H1 (cell line): ENCODE measurements around the gene GABRR3. TPM values are rescaled to one million over a fixed set of nuclear protein-coding genes. Genes with fewer than 3 reads are reported as not detected.

Experiments
- CHD7 ChIP-seq: fragments of 300-600 bp; sonication (generic); IDR thresholded peaks from 2 replicates; pipeline ENCODE4 v1.7.1; 2012; ENCODE audit warnings: low read length, moderate library complexity, mild to moderate bottlenecking, inconsistent platforms; ENCODE audit not compliant: insufficient replicate concordance
- SP1 ChIP-seq: IDR thresholded peaks from 2 replicates; pipeline ENCODE4 v1.6.1; 2011; ENCODE audit warnings: low read depth, low read length
- polyA plus RNA-seq, 7 experiments: library from polyadenylated mRNA; depleted of rRNA in 3 of 7; stranded (reverse) in 5 of 7; unstranded in 2 of 7; fragments of >200 nt in 5 of 7; fragments of 200-250 nt in 2 of 7; gene quantifications; 1 replicate in 5 of 7; 2 replicates in 1 of 7; 4 replicates in 1 of 7; pipeline versions ENCODE4 v1.2.1 to v1.2.3, GENCODE V29; 2011 to 2013; ENCODE audit warnings: missing spikeins in 2 of 7, mixed read lengths in 2 of 7
- total RNA-seq: library from RNA; stranded (reverse); fragmentation: NEBNext Ultra II Directional; extraction: Animal tissue kit (Norgen Biotek cat#: 25700); gene quantifications from 2 replicates; pipeline ENCODE4 v1.2.1, GENCODE V29; 2021

GABRR3 gene
- total and polyA plus RNA-seq, 2 of the 8 experiments (the other 6 are each of a cell fraction or from before 2014, with no cell fraction given): not detected

- TF ChIP-seq CHD7: no peak
- no peak for TF ChIP-seq SP1
Observed at GRCh38 chr3:97981886-97982285, 53.2 kb downstream of the GABRR3 start (continued).
